ENCODE data around the gene SERPINB12.

SERPINB12 gene

DNA sequence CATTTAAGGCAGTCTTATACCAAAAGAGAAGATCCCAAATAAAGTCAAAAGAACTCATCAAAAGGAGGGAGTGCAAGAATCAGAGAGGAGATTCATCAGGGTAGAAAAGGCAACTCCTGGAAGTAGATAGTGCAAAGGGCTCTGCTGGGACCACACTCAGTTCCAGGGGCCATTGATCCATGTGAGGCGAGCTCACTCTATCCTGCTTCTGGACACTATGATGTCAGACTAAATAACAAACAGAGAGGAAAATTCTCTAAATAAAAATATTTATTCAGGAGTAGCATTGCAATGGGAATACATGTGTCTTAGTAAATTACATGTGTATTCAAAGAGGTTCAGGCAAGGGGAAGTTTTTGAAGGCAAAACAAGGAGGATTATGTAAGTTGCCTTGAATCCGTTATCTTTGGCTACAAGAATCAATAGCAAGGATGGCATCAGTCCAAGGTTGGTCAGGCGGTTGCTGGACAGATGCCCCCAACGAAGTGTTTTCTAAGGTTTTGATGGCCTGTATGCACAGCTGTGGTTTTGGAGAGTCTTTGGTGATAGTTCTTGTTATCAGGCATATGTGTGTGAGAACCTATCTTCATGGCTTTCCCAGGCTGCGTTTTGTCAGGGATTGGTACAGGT, 13.2 kb upstream of the SERPINB12 start:
- no peak for ATAC-seq (replicated peaks)
- no peak overlapping the region for H3K27ac Mint-ChIP-seq
- H3K36me3 Mint-ChIP-seq, result no peaks in the 10 kb centered on the region
- H3K9me3 Mint-ChIP-seq, result no peaks in the 10 kb centered on the region
- no peak for DNase-seq
- peaks cover 4 to 21% of the 10 kb centered on the region in 2 donors for H3K27me3 Mint-ChIP-seq
- no peak overlapping the region for H3K4me3 Mint-ChIP-seq
- H3K4me1 Mint-ChIP-seq, result no peaks in the 10 kb centered on the region

DNA sequence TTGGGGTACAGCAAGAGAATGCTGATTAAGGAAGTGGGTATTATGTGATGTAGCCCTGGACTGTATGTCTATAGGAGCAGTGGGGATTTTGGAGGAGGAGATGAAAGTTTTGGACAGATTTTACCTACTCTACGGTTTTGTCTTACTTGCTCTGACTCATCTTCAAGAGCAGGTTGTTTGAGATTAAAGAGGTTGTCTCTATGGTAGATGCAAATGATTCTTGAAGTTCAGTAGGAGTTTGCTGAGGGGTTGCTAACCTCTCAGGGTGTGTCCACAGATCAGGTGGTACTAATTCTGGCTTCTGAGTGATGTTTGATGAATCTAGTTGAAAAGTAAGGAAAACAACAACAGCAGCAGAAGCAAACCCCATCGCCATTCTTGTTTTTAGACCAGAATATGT, 9.7 kb upstream of the SERPINB12 start:
- no peaks in the 10 kb centered on the region for H3K36me3 Mint-ChIP-seq
- no peak overlapping the region for H3K27ac Mint-ChIP-seq
- DNase-seq (no peak), ATAC-seq (replicated peaks) (no peak)
- no peaks in the 10 kb centered on the region for H3K9me3 Mint-ChIP-seq
- peaks cover 8 to 15% of the 10 kb centered on the region in 2 donors for H3K27me3 Mint-ChIP-seq
- no peaks in the 10 kb centered on the region for H3K4me1 Mint-ChIP-seq
- no peak overlapping the region for H3K4me3 Mint-ChIP-seq

DNA sequence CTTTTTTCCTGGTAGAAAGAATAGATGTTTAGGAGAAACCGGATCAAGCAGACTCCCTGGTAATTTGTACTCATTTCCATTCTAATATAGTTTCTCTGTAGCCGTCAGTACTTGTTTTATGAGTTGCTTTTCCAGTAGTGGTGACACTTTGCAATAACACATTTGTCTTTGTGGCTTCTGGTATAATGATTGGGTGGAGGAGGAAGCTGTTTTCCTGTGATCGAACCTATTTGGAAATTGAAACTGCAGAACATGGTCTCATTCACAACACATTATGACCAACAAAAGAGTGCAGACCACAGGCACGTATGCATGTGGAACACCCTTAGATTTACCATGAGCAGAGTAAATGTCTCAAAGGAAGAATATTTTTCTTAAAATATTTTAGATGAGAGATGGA, 7.6 kb upstream of the SERPINB12 start:
- no peak overlapping the region for H3K27ac Mint-ChIP-seq

DNA sequence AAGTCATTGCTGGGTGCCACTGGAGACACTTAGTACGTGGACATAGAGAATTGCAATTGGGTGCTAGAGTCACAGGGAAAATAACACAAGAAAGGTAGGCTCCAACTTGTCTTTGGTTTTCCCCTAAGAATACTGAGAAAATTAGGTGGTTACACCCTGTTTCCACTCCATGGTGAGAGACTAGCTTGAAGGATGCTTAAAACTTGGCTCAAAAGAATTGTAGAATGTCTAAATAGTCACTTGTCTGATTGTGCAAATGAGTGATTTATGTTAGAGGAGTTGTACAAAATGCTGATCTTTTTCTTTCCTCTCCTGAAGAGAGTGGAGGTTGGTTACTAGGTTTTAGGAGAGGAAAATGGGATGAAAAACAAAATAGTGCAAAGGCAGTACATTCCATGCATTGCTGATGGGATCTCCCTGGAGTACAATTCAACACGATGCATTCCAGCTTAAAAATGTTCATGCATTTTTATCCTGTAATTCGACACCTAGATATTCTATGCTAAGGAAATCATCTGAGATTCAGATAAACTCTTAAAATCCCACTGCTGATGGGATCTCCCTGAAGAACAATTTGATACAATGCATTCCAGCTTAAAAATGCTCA, 2.2 kb upstream of the SERPINB12 start:
- H3K4me3 Mint-ChIP-seq, result no peak overlapping the region
- H3K27ac Mint-ChIP-seq, result no peak overlapping the region
- no peaks in the 10 kb centered on the region for H3K4me1 Mint-ChIP-seq
- H3K36me3 Mint-ChIP-seq, result no peaks in the 10 kb centered on the region
- ATAC-seq (replicated peaks) (no peak), DNase-seq (no peak)
- no peaks in the 10 kb centered on the region for H3K9me3 Mint-ChIP-seq
- peaks cover 4 to 6% of the 10 kb centered on the region in 2 donors for H3K27me3 Mint-ChIP-seq

More for the DNA sequence above, 7.6 kb upstream of the SERPINB12 start:
- no peaks in the 10 kb centered on the region for H3K9me3 Mint-ChIP-seq
- peaks cover 12 to 21% of the 10 kb centered on the region in 2 donors for H3K27me3 Mint-ChIP-seq
- no peak overlapping the region for H3K4me3 Mint-ChIP-seq
- H3K4me1 Mint-ChIP-seq, result no peaks in the 10 kb centered on the region
- ATAC-seq (replicated peaks), result no peak
- DNase-seq, result no peak
- H3K36me3 Mint-ChIP-seq, result no peaks in the 10 kb centered on the region

- Mint-ChIP-seq H3K27ac (no peak overlapping the region), H3K36me3 (no peaks in the 10 kb centered on the region), H3K9me3 (no peaks in the 10 kb centered on the region), H3K4me1 (no peaks in the 10 kb centered on the region), H3K4me3 (no peak overlapping the region), H3K27me3 (peaks cover 4 to 8% of the 10 kb centered on the region in 2 donors)
- no peak for ATAC-seq (replicated peaks)
- no peak for DNase-seq
Measured at GRCh38 chr18:63544017-63544416, 1.8 kb downstream of the SERPINB12 start.

- Mint-ChIP-seq H3K36me3 (no peaks in the 10 kb centered on the region), H3K4me3 (no peak overlapping the region), H3K9me3 (no peaks in the 10 kb centered on the region), H3K27me3 (peaks cover 4 to 5% of the 10 kb centered on the region in 2 donors), H3K4me1 (no peaks in the 10 kb centered on the region), H3K27ac (no peak overlapping the region)
- DNase-seq, result no peak
- no peak for ATAC-seq (replicated peaks)
Measured at GRCh38 chr18:63545000-63545399, 2.8 kb downstream of the SERPINB12 start.

DNA sequence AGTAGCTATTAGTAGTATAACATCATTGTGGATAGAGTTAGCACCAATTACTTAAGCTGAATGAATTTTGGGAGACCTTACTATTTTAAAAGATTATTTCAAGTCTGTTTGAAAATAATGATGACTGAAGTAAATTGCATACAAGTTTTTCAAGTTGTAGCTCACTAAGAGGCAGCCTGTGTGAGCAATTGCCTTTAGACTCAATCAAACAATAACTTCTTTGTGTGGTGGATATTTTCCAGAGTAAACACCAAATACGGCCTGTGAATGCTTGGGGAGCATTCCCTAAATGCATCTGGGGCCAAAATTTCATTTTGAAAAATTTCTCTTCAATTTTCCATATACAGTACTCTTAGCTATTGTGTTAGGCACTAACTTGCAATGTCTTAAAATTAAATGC, 7.9 kb downstream of the SERPINB12 start:
- Mint-ChIP-seq H3K36me3 (no peaks in the 10 kb centered on the region), H3K27ac (no peak overlapping the region), H3K4me1 (no peaks in the 10 kb centered on the region), H3K27me3 (peaks cover 5 to 13% of the 10 kb centered on the region in 2 donors), H3K4me3 (no peak overlapping the region), H3K9me3 (no peaks in the 10 kb centered on the region)
- ATAC-seq (replicated peaks) (no peak), DNase-seq (no peak)

DNA sequence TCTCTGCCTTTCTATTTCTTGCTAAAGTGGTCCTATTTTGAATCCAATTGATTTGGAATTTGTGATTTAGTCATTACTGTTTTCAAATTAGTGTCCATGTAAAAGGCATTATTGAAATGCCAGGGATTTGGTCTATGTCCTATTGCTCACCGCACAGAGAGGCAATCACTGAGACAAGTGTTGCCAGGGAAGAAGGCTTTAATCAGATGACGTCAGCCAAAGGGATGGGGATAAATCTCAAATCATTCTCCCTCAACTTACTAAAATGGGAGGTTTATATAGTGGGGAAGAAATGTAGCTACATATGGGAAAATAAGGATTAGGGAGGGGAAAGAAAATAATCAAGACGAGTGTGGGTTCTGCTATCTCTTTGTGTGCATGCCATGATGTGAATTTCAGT, 9.6 kb downstream of the SERPINB12 start:
- no peak for DNase-seq
- no peak overlapping the region for H3K4me3 Mint-ChIP-seq
- H3K9me3 Mint-ChIP-seq, result no peaks in the 10 kb centered on the region

DNA sequence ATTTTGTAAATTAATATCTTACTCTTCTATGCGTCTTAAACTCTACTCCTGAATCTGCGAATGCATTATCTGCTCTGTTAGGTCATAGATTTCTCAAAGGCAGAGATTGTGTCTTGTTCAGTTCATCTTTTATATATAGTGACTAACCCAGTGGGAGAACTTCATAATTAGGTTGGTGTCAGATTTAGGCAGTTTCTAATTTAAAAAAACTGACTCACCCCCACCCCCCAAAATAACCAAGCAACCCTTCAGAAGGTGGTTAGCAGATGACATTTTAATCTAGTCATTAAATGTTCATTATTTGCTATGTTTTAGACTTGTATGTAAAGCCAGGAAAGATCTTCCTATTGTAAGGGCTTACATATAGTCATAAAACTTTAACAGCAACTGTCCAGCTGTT, 10.4 kb downstream of the SERPINB12 start:
- Mint-ChIP-seq H3K27me3 (peaks cover 5 to 13% of the 10 kb centered on the region in 2 donors), H3K9me3 (no peaks in the 10 kb centered on the region), H3K4me1 (no peaks in the 10 kb centered on the region), H3K4me3 (no peak overlapping the region), H3K36me3 (no peaks in the 10 kb centered on the region), H3K27ac (no peak overlapping the region)
- ATAC-seq (replicated peaks) (no peak), DNase-seq (no peak)

More for the DNA sequence above, 9.6 kb downstream of the SERPINB12 start:
- Mint-ChIP-seq H3K27me3 (peaks cover 5 to 13% of the 10 kb centered on the region in 2 donors), H3K4me1 (no peaks in the 10 kb centered on the region), H3K27ac (no peak overlapping the region), H3K36me3 (no peaks in the 10 kb centered on the region)
- no peak for ATAC-seq (replicated peaks)

DNA sequence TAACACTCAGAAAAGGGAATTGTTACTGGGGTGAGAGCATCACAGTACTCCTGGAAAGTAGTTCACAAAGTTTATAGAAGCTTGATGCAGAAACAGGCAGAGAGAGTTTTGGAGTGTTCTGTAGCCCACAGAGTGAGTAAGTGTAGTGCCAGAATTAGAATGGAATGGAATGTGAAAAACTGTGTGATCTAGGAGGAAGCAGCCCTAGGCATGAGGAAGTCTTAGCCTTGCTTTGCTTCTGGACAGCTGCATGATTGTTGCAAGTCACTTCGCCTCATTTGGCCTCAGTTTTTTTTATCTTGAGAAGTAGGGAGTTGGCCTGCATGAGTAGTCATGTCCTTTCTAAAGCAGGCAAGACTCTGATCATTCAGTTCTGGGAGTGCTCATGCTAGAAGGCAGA, 10.9 kb downstream of the SERPINB12 start:
- no peaks in the 10 kb centered on the region for H3K9me3 Mint-ChIP-seq
- peaks cover 1 to 9% of the 10 kb centered on the region in 2 donors for H3K27me3 Mint-ChIP-seq
- ATAC-seq (replicated peaks) (no peak), DNase-seq (no peak)
- no peaks in the 10 kb centered on the region for H3K4me1 Mint-ChIP-seq
- no peak overlapping the region for H3K4me3 Mint-ChIP-seq
- H3K36me3 Mint-ChIP-seq, result no peaks in the 10 kb centered on the region
- H3K27ac Mint-ChIP-seq, result no peak overlapping the region

DNA sequence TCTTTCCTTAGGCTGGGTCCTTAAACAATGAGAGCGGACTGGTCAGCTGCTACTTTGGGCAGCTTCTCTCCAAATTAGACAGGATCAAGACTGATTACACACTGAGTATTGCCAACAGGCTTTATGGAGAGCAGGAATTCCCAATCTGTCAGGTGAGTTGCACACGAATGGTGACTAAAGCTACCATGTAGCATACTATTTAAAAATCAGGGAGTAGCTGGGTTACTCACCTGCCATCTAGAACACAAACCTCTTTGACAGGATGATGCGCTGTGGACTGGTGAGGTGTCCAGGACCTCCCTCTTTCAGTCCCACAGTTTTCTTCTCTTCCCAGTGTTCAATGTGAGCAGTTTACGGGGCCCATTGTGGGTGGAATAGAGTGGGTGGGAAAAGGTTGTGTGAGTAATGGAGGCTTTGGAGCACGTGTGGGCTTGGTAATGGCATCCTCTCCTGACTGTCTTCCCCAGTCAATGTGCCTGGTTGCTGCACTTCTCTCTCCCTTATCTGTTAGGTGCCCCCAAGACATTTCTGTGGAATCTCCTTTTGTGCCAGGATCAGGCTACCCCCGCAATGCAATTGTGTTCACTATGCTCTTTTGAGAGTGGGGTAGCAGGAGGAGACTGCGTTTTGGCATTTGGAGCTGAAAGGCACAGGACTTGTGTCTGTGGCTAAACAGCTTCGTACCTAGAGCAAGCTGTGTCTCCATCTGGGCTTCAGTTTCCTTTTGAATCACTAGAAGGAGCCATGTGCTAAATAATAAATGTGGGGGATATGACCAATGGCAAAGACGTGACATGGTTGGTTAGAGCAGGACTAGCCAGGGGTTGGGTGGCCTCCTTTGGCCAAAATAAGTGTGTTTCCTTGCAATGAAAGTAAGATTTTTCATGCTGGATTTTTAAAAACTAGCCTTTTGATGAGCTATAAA, 17.7 kb downstream of the SERPINB12 start:
- DNase-seq (no peak), ATAC-seq (replicated peaks) (no peak)
- no peaks in the 10 kb centered on the region for H3K36me3 Mint-ChIP-seq
- peaks cover 4 to 11% of the 10 kb centered on the region in 2 donors for H3K27me3 Mint-ChIP-seq
- H3K27ac Mint-ChIP-seq, result no peak overlapping the region
- peaks cover 0 to 2% of the 10 kb centered on the region in 2 donors for H3K4me1 Mint-ChIP-seq
- no peak overlapping the region for H3K4me3 Mint-ChIP-seq
- no peaks in the 10 kb centered on the region for H3K9me3 Mint-ChIP-seq

DNA sequence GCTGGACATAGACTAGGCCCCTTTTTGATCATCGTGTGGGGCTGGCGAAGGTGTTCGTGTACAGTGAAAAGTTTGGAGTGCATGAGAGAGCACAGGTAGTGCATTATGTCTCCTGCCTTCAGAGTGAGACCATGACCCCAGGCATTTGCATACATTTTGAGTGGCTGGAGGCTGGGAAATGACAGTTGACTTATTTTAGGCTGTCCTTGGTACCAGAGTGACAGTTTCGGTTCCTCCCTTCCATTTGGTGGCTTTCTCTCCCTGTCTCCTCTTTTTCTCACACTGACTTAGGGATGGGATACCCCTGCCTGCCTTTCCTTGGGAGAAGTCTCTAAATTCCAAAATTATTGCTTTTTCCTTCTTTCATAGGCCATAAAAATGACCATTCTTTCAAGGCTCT, 20.1 kb downstream of the SERPINB12 start:
- no peak for DNase-seq

GRCh38 chr18:63564021-63564420, 21.9 kb downstream of the SERPINB12 start:
- ATAC-seq (replicated peaks), result no peak
- H3K27me3 Mint-ChIP-seq, result peaks cover 17% of the 10 kb centered on the region in 2 donors

More for the DNA sequence above, 20.1 kb downstream of the SERPINB12 start:
- no peaks in the 10 kb centered on the region for H3K36me3 Mint-ChIP-seq
- H3K4me1 Mint-ChIP-seq, result peaks cover 0 to 2% of the 10 kb centered on the region in 2 donors
- no peak for ATAC-seq (replicated peaks)
- no peak overlapping the region for H3K4me3 Mint-ChIP-seq
- no peak overlapping the region for H3K27ac Mint-ChIP-seq
- no peaks in the 10 kb centered on the region for H3K9me3 Mint-ChIP-seq
- H3K27me3 Mint-ChIP-seq, result peaks cover 8 to 11% of the 10 kb centered on the region in 2 donors

DNA sequence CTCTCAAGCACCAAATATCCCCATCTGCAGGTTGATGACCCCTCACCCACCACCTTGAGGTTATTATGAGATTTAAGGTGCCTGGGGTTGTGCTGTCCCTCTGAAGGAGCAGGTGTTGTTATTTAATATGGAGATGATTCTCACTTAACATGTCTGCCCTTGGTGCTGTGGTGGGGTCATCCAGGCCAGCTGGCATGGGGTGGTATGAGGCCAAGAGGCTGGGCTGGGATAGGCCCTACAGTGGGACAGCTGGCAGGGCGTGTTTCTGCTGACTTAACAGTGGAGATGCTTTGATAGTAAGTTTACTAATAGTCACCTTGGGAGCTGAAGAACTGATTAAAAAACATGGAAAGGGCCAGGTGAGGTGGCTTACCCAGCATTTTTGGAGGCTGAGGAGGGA, 22.4 kb downstream of the SERPINB12 start:
- Mint-ChIP-seq H3K36me3 (no peaks in the 10 kb centered on the region), H3K27ac (no peak overlapping the region), H3K4me3 (no peak overlapping the region), H3K9me3 (no peaks in the 10 kb centered on the region), H3K4me1 (peaks cover 0 to 2% of the 10 kb centered on the region in 2 donors), H3K27me3 (peaks cover 12 to 17% of the 10 kb centered on the region in 2 donors)
- ATAC-seq (replicated peaks) (no peak), DNase-seq (no peak)

More at GRCh38 chr18:63564021-63564420, 21.9 kb downstream of the SERPINB12 start:
- no peak for DNase-seq
- Mint-ChIP-seq H3K9me3 (no peaks in the 10 kb centered on the region), H3K4me3 (no peak overlapping the region), H3K36me3 (no peaks in the 10 kb centered on the region), H3K4me1 (peaks cover 0 to 2% of the 10 kb centered on the region in 2 donors), H3K27ac (no peak overlapping the region)
